Neutrophil (primary cell): ENCODE data around the gene NLRP9.
"Not testable (repeated sequence)": the region's sequence is repeated elsewhere in the genome, so short reads cannot be mapped to it uniquely, and the experiment has no call there.

Experiments
- H3K27ac ChIP-seq: fragments of 200-600 bp; sonication (generic); 2 replicates; pipeline ENCODE4 v1.5.1; 2016; ENCODE audit warnings: mild to moderate bottlenecking, moderate library complexity
- H3K27me3 ChIP-seq: fragments of 200-600 bp; sonication (generic); 2 replicates; pipeline ENCODE4 v1.6.0; 2016; ENCODE audit warnings: mild to moderate bottlenecking
- H3K36me3 ChIP-seq: fragments of 200-600 bp; sonication (generic); 2 replicates; pipeline ENCODE4 v1.5.1; 2017
- H3K4me1 ChIP-seq, 2 experiments: fragments of 200-600 bp in 1 of 2; sonication (generic) in 1 of 2; 1 replicate in 1 of 2; 2 replicates in 1 of 2; pipeline versions ENCODE4 v1.5.1 to v1.6.1; 2013 to 2016; ENCODE audit warnings: low read depth in 1 of 2, low read length in 1 of 2, mild to moderate bottlenecking in 1 of 2, moderate library complexity in 1 of 2; ENCODE audit not compliant: control insufficient read depth in 1 of 2, insufficient read depth in 1 of 2
- H3K4me3 ChIP-seq, 2 experiments: fragments of 200-600 bp in 1 of 2; sonication (generic) in 1 of 2; 1 replicate in 1 of 2; 2 replicates in 1 of 2; pipeline ENCODE4 v1.5.1; 2013 to 2016; ENCODE audit warnings: low read depth in 1 of 2, low read length in 1 of 2, mild to moderate bottlenecking in 1 of 2, moderate library complexity in 1 of 2
- H3K9me3 ChIP-seq: fragments of 200-600 bp; sonication (generic); 2 replicates; pipeline ENCODE4 v1.5.1; 2016
- CTCF ChIP-seq: fragments of 200-600 bp; sonication (generic); IDR thresholded peaks from 2 replicates; pipeline ENCODE4 v1.5.1; 2016; ENCODE audit warnings: antibody characterized with exemption

NLRP9 gene

DNA sequence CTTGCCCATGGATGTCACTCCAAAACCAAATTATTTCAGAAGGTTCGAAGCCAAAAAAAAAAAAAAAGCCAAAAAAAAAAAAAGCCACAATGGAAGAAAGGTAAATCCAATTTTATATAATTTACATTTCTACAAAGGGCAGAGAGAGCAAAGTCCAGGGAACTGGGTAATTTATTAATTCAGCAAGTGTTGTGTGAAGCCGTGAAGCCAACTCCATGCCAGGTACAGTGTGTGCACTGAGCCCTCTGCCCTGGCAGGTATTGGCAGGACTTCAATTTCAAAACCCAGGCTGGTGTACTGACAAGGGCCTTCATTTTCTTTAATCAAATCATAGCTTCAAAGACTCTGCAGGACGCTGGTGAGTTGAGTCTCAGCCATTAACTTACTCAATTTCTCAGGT, 15.2 kb upstream of the NLRP9 start:
- no peaks in the 10 kb centered on the region for H3K4me1 ChIP-seq
- no peak overlapping the region for H3K4me3 ChIP-seq
- H3K27me3 ChIP-seq: no peaks in the 10 kb centered on the region
- no peak overlapping the region for H3K27ac ChIP-seq
- H3K36me3 ChIP-seq: no peaks in the 10 kb centered on the region
- H3K9me3 ChIP-seq: no peaks in the 10 kb centered on the region
- TF ChIP-seq CTCF: no peak

DNA sequence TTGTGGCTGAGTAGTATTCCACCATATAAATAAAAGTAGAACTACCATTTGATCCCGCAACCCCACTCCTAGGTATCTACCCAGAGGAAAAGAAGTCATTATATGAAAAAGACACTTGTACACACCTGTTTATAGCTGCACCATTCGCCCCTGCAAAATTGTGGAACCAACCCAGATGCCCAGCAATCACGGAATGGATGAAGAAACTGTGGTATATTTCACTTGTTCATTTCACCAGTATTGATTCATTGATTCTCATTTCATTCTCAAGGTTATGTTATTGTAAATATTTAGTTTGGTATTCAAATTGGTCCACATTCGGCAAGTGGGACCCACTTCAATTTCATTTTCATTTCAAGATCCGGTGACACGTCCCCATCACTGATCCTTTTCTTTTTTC, 12.5 kb upstream of the NLRP9 start:
- Histone ChIP-seq H3K27me3 (no peaks in the 10 kb centered on the region), H3K4me1 (no peaks in the 10 kb centered on the region), H3K27ac (no peak overlapping the region), H3K4me3 (no peak overlapping the region), H3K36me3 (no peaks in the 10 kb centered on the region), H3K9me3 (no peaks in the 10 kb centered on the region)
- TF ChIP-seq CTCF: no peak

DNA sequence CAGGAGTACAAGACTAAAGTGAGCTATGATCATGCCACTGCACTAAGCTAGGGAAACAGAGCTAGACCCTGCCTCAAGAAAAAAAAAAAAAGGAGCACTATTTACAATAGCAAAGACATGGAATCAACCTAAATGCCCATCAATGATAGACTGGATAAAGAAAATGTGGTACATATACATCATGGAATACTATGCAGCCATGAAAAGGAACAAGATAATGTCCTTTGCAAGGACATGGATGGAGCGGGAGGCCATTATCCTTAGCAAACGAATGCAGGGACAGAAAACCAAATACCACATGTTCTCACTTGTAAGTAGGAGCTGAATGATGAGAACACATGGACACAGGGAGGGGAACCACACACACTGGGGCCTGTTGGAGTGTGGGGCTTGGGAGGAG, 7.8 kb downstream of the NLRP9 start:
- not testable (repeated sequence) for H3K36me3 ChIP-seq, H3K9me3 ChIP-seq, H3K4me3 ChIP-seq, H3K27ac ChIP-seq, H3K4me1 ChIP-seq, H3K27me3 ChIP-seq

DNA sequence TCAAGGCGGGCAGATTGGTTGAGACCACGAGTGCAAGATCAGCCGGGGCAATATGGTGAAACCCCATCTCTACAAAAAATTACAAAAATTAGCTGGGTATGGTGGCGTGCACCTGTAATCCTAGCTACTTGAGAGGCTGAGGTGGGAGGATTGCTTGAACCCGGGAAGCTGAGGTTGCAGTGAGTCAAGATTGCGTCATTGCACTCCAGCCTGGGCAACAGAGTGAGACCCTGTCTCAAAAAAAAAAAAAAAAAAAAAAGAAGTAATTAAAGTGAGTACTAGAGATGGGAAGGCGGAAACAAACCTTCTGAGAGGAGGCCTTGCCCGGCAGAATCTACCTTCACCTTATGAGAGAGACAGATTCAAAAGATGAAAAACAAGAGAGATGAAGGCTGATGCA, 14.7 kb downstream of the NLRP9 start:
- no peak for TF ChIP-seq CTCF
- no peaks in the 10 kb centered on the region for H3K4me1 ChIP-seq
- H3K27me3 ChIP-seq: peaks cover 3% of the 10 kb centered on the region
- H3K4me3 ChIP-seq: no peak overlapping the region
- H3K9me3 ChIP-seq: no peaks in the 10 kb centered on the region
- H3K36me3 ChIP-seq: no peaks in the 10 kb centered on the region
- no peak overlapping the region for H3K27ac ChIP-seq

DNA sequence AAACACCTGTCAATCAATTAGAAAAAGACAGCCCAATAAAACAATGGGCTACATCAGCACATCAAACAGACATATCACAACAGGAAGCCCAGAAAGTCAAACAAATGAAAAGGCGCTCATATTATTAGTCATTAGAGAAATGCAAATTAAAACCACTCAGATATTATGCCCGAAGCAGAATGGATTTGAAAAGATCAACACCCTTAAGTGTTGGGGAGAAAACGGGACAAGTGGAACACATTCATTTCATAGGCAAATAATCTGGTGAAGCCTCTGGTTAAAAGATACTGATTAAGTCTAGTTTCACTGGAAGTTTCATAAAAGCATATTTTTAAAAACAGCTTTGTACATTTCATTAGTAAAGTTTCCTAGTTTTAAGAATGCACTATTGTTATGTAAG, 17.4 kb downstream of the NLRP9 start:
- H3K36me3 ChIP-seq: no peaks in the 10 kb centered on the region
- peaks cover 19% of the 10 kb centered on the region for H3K27me3 ChIP-seq
- H3K9me3 ChIP-seq: no peaks in the 10 kb centered on the region
- no peak overlapping the region for H3K4me3 ChIP-seq
- no peak for TF ChIP-seq CTCF
- no peak overlapping the region for H3K27ac ChIP-seq
- no peaks in the 10 kb centered on the region for H3K4me1 ChIP-seq

- H3K36me3 ChIP-seq: no peaks in the 10 kb centered on the region
- H3K4me3 ChIP-seq: no peak overlapping the region
- no peak overlapping the region for H3K27ac ChIP-seq
- H3K4me1 ChIP-seq: no peaks in the 10 kb centered on the region
- H3K9me3 ChIP-seq: no peaks in the 10 kb centered on the region
- TF ChIP-seq CTCF: no peak
- peaks cover 19% of the 10 kb centered on the region for H3K27me3 ChIP-seq
Observed at GRCh38 chr19:55720214-55720746, 17.9 kb downstream of the NLRP9 start.

- not testable (repeated sequence) for H3K4me1 ChIP-seq, H3K27ac ChIP-seq, H3K36me3 ChIP-seq, H3K9me3 ChIP-seq, H3K4me3 ChIP-seq
- peaks cover 19% of the 10 kb centered on the region for H3K27me3 ChIP-seq
Observed at GRCh38 chr19:55717879-55718711, 20.1 kb downstream of the NLRP9 start.
